SKM-1 treated with dmso at 0.1 percent for 144 hours (cell line): ENCODE data around the gene ARID5B.
"Not testable (repeated sequence)": the region's sequence is repeated elsewhere in the genome, so short reads cannot be mapped to it uniquely, and the experiment has no call there.

Source experiments
- DNase-seq: peaks from one replicate; lab custom pipeline; 2025; ENCODE audit not compliant: unreplicated experiment; lab: John Stamatoyannopoulos, UW

Gene ARID5B

GRCh38 chr10:62025901-62026879, 124.7 kb downstream of the ARID5B start:
- DNase-seq, result no peak

- no peak for DNase-seq
These were observed 126.5 kb downstream of the ARID5B start for GRCh38 chr10:62027841-62028501.

- DNase-seq, result not testable (repeated sequence)
These were observed 127.0 kb downstream of the ARID5B start for GRCh38 chr10:62028502-62028842.

- DNase-seq, result no peak
These were observed 127.9 kb downstream of the ARID5B start for GRCh38 chr10:62029401-62029800.

- no peak for DNase-seq
These were observed 130.0 kb downstream of the ARID5B start for GRCh38 chr10:62031507-62031906.

- DNase-seq, result no peak
These were observed 131.6 kb downstream of the ARID5B start for GRCh38 chr10:62033125-62033524.

GRCh38 chr10:62034096-62034640, 132.7 kb downstream of the ARID5B start:
- DNase-seq, result no peak

GRCh38 chr10:62036186-62037081, 134.9 kb downstream of the ARID5B start:
- DNase-seq, result no peak

GRCh38 chr10:62037166-62037831, 135.8 kb downstream of the ARID5B start:
- DNase-seq, result no peak

GRCh38 chr10:62037890-62038608, 136.6 kb downstream of the ARID5B start:
- DNase-seq, result no peak

GRCh38 chr10:62038609-62039190, 137.2 kb downstream of the ARID5B start:
- peak; percentile 25 for DNase-seq

- DNase-seq, result no peak
These were observed 138.5 kb downstream of the ARID5B start for GRCh38 chr10:62039954-62040353.

GRCh38 chr10:62040881-62041280, 139.4 kb downstream of the ARID5B start:
- no peak for DNase-seq

GRCh38 chr10:62043421-62044021, 142.0 kb downstream of the ARID5B start:
- DNase-seq, result no peak

- no peak for DNase-seq
These were observed 143.1 kb downstream of the ARID5B start for GRCh38 chr10:62044566-62044965.

- no peak for DNase-seq
These were observed 144.4 kb downstream of the ARID5B start for GRCh38 chr10:62045765-62046521.

- peak; percentile 45 for DNase-seq
These were observed 145.2 kb downstream of the ARID5B start for GRCh38 chr10:62046522-62047227.
